SHP77 (cell line): ENCODE measurements around the gene ADAT3.
"Not testable (repeated sequence)": the region's sequence is repeated elsewhere in the genome, so short reads cannot be mapped to it uniquely, and the experiment has no call there.

ENCODE experiments used
- DNase-seq, 2 experiments: peaks; one replicate each; lab custom pipeline; 2025; lab: John Stamatoyannopoulos, UW

ADAT3 gene

DNA sequence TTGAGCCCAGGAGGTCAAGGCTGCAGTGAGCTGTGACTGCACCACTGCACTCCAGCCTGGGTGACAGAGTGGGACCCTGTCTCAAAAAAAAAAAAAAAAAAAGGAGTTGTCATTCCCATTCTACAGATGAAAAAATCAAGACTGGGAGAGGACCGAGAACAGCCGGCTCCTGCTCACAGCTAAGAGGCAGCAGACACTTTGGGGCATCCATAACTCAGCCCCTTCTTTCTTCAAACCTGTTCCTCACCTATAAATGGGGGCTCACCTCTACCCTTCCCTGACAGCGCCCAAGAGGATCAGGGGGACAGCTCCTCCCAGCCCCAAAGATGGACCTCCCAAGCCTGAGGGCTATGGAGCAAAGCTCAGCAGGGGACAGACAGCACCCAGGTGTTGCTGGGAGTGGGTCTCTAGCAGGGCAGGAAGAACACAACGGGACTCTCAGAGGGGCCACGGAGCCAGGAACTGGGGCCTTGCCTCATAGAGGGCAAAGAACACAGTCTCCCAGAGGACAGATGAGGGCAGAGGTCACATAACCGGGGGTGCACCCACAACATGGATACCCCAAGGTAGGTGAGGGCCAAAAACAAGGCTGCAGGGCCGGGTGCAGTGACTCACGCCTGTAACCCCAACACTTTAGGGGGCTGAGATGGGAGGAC, 38.4 kb upstream of the ADAT3 start:
- DNase-seq: no peak

DNA sequence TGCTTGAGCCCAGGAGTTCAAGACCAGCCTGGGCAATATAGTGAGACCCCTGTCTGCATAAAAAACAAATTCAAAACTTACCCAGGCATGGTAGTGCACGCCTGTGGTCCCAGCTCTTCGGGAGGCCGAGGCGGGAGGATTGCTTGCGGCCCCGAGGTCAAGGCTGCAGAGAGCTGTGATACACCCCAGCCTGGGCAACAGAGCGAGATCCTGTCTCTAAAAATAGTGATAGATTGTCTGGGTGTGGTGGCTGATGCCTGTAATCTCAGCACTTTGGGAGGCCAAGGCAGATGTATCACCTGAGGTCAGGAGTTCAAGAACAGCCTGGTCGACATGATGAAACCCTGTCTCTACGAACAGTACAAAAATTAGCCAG, 37.9 kb upstream of the ADAT3 start:
- no peak for DNase-seq

DNA sequence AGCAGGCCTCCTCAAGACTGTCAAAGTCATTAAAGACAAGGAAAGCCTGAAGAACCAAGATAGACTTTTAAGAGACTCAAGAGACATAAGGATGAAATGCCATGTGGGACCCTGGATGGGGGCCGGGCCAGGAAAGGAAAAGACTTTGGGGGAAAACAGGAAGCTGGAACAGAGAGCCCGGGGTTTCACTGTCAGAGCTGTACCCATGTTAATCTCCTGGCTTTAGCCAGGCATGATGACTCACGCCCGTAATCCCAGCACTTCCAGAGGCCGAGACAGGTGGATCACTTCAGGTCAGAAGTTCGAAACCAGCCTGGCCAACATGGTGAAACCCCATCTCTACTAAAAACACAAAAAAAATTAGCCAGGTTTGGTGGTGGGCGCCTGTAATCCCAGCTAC, 36.2 kb upstream of the ADAT3 start:
- no peak for DNase-seq

DNA sequence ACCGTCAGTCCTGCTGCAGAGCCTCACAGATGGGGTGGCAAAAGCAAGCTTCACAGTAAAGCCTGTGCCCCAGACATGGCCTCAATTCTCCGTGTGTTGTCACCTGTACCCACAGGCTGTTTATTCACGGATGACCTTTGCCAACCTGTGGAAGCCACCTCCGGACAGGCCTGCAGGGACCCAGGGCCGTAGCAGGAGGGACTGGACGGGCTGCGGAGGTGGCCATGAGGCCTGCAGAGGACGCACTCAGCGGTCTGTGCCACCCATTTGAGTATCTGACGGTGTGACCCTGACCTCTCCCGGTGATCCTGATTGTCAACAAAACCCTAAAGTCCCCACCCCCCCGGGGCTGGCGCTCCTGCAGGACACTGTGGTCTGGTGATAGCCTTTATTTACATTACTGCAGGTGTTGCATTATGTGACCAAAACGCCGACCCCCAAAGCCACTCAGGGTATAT, 34.0 kb upstream of the ADAT3 start:
- no peak for DNase-seq

DNA sequence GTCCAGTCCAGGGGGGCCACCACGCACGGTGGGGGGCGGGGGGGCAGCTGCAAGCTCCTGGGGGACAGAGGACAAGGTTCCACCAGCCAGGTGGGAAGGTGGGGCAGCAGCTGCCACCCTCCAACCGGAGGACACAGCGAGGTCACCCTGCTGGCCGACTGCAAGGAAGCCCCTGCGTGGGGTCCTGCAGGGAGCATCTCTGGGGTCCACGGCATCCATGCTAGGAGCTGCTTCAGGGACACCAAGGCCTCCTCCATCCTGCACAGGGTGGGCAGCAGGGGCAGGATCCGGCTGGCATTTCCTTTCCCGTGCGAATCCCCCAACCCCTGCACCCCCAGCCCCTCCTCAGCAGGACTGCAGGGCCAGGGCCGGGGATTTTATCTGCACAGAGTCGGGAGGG, 33.6 kb upstream of the ADAT3 start:
- no peak for DNase-seq

DNA sequence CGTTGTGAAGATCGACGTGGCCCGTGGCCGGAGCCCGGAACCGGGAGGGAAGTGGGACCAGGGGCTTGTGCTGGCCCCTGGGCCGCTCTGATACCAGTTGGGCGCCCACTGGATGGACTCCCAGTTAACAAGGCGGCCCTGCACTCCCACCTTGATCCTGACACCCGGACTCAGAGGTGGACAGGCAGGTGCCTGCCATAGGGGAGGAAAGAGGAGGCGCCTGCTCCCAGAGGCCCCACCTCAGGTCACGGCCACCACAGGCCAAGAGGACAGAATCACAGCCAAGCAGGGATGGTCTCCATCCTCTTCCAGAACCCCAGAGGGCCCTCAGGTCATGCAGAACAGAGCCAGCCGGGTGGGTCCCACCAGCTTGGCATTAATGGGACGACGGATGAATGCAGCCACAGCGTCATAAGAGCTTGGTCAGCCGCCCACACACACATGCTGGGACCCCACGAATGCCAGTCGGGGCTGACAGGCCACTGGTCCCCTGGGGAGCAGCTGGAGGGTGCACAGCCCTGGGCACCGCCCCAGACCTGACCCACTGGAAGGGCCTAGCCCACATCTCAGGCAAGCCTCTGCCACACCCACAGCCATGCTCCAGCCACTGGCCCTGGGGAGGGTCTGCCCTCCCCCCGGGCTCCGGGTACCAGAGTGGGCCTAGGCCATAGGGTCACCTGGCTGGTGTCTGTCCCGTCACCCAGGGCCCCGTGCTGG, 32.2 kb upstream of the ADAT3 start:
- DNase-seq: no peak

DNA sequence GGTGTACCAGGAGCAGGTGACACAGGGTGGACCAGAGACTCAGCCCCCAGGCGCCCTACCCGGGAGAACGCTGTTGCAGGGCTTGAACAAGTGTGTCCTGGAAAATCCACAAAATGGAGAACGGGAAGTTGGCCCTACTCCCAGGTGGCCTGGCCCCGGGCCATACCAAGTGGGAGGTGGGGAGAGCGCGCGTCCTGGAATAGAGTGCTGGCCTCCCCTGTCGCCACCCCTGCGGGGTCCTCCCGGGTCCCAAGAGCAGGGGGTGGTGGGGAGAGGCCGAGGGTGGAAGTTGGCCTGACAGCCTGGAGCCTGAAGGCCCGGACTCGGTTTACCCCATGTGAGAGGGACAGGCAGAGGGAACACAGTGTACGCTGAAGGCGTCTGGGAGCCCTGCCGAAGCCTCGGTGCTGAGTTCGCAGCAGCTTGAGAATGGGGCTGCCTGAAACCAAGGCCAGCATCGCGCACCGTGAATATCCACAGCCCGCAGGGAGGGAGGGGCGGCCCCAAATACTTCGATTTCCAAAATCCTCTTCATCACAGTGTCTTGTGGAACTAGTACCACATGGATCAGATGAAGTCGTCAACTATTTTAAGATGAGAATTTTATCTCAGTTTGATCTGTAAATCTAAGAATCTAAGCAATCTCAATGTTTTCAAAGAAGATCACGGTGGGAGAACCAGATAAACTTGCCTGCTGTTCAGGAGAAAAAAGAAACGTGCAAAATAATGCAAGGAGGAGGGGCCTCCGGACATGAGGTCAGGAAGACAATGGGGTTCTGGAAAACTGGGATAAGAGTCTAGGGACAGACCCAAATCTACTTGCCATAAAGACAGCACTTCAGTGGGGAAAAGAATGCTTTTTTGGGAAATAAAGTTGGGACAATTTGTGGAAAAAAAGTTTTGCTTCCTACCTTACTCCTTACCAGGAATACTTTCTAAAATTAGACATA, 31.4 kb upstream of the ADAT3 start:
- DNase-seq: peak; percentile 50 to 57

DNA sequence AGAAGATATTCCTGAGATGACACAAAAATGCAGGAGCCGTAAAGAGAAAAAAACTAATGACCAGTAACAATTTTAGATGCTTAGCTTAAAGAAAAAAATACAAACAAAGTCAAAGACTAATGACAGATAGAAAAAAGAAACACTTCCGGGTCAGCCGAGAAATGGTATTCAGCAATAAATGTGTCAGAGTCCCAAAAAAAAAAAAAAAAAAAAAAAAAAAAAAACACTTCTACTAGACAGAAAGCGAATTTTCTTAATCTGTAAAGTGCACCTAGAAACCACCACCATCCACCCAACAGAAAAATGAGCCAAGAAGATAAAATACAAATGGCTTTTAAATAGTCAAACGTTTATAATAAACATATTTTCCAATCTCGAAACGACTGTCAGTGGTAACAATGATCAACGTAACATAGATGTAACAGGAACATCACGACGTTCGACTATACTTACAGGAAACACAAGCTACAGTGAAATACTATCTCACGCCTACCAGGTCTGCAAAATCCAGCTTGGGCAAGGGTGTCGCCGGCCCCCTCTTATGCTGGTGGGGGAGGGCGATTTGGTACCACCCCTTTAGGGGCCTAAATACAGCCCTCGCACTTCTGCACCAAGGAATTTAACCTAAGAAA, 30.5 kb upstream of the ADAT3 start:
- no peak for DNase-seq

DNA sequence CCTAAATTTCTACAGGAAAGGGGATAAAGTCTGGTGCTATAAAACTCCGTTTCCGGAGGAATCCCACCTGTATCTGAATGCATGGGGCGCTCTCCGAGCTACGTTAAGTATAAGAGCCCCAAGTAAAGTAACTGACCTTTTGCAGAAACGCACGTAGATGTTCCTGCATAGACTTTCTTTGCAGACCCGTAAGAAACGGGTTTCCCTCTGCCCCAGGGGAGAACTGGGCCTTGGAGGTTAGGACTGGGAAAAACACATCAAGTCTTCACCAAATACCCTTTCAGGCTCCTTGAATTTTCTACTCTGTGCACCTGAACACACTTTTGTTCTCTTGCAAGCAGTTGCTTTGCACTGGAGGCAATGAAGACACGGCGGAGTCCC, 29.9 kb upstream of the ADAT3 start:
- DNase-seq: not testable (repeated sequence)

DNA sequence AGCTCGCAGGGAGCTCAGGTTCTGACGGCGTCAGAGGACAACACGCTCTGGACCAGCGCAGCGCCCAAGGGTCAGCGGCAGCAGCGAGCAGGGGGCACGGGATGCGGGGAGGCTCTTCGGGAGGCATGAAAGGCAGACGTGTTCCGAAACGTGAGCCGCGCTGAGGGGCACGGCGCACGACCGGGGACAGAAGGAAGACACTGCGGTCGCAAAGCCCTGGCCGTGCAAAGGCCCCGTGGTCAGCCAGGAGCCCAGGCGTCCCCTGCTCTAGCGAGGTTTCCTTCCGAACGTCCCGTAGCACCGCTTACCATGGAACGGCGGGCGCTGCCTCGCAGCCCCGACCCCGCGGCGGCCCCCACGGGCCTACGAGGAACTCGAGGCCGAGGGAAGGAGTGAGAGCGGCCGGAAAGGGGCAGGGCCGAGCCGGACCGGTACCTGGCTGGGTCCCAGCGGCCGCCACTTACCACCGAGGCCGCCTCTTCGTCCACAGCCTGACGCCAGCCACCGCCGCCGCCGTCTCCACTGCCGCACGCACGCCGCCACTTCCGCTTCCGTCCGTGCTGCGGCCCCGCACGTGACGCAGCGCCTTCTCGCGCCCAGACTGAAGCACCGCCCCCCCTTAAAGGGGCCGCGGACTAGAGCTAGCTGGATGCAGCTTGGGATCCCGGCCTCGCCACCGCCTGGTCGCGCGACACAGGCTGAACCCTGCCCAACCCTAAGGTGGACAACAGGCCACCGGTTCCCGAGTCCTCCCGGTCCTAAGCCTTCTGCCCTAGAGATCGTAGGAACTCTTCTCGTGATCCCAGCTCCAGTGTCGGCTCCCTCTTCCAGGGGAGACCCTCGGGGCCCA, 29.3 kb upstream of the ADAT3 start:
- peak; percentile 87 to 92 for DNase-seq

DNA sequence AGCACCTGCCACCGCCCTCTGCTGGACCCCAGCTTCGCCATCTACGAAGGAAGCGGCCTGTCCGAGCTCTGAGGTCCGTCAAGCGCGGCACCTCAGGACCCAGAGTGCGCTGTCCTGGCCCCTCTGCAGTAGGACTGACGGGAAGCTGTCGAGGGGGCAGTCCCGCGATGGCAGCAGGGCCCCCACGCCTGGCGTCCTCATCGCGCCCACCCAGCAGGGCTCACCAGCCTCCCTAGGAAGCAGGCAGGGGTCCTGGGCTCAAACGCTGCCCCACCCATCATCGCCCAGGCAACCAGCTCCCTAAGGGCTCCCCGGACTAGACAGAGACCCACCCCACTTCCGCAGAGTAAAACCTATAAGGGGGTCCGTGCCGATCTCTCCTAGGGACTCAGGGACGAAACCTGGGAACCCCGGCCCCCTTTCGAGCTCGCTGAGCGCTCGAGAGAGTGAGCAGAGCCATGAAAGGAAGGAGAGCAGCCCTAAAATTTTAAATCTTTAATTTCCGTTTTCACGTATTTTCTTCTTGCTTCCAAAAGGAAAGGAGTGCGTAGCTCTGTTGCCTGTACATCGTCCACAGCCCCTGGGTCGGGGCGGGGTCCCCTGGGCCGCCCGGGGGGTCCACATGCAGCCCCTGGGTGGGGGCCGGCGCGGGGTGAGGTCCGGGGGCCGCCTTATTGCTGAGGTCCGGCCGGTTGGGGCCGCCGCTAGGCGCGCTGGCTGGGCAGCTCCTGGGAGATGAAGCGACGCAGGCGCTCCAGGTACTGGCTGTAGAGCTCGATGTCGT, 28.5 kb upstream of the ADAT3 start:
- not testable (repeated sequence) for DNase-seq

DNA sequence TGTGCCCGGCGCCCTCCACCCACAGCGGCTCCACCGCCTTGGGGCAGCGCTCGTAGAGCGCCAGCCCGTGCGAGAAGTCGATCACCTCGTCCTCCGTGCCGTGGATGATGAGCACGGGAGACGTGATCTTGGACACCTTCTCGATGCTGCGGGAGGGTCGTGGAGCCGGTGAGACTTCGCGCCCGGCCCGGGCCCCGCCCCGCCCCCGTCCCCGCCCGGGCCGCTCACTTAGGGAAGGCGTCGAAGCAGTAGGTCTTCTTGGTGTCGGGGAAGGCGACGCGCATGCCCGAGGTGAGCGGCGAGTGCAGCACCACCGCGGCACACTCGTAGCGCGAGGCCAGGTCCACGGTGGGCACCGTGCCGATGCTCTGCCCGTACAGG, 27.9 kb upstream of the ADAT3 start:
- DNase-seq: not testable (repeated sequence)

DNA sequence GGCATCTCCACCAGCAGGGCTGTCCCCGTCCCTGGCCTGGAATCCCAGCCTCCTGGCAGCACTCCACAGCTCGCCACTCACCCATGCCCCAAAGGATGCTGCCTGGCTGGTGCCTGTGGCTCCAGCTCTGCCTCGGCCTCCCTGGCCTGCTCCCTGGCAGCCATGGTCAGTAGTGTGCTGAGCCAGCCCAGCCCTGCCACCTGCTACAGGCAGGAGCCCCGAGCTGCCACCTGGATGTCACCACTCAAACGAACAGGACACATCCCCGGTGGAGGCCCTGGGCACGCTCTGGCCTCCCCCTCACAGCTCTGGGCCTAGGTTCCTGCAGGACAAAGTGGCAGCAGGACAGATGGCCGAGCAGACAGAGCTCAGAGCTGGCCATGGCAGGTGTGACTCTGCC, 26.6 kb upstream of the ADAT3 start:
- DNase-seq: not testable (repeated sequence)

DNA sequence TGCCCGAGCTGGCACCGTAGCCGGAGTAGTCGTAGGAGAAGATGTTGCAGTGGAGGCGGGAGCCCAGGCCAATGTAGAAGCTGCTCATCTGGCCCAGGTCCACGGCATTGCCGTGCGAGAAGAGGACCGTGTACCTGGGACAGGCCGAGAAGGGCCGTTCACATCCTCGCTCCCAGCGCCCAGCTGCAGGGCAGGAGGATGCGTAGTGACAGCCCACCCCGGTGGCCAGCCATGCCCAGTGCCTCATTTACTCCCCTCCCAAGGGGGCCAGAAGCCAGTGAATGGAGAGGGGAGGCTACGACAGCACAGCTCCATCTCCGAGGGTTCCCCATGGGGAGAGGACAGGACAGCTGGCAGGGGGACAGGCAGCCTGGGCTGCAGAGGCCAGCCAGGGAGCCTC, 25.2 kb upstream of the ADAT3 start:
- DNase-seq: not testable (repeated sequence)

DNA sequence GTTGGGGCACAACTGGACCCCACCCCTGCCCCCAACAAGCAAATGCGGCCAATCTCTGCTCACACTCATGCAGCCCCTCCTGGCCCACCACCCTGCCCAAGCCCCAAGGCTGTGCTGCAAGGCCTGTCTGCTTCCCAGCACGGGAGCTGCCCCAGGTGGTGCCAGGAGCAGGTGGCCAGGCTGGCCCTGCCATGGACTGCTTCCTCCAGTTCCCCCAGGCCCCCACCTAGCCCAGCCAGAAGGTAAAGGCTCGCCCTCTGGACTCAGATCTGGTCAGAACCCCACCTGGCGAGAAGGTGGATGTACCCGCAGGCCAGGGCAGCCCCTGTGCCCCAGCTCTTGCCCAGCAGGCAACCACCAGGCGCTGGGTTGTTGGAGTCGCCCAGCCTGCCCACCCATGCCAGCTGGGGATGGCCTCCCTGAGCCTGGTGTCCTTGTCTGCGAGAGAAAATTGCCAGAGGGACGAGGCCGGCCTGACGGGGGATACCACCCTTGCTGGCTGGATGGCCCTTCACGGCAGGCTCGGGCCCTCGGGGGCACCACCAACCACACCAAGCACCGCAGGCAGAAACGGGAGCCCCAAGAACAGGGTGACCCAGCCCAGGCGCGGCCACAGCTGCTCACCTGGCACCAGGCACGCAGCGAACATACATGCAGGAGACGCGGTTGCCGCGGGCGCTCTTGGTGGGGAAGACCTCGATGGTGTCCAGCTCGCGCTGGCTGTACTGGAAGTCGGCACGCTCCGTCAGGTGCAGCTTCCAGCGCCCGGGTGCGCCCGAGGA, 24.4 kb upstream of the ADAT3 start:
- DNase-seq: no peak

DNA sequence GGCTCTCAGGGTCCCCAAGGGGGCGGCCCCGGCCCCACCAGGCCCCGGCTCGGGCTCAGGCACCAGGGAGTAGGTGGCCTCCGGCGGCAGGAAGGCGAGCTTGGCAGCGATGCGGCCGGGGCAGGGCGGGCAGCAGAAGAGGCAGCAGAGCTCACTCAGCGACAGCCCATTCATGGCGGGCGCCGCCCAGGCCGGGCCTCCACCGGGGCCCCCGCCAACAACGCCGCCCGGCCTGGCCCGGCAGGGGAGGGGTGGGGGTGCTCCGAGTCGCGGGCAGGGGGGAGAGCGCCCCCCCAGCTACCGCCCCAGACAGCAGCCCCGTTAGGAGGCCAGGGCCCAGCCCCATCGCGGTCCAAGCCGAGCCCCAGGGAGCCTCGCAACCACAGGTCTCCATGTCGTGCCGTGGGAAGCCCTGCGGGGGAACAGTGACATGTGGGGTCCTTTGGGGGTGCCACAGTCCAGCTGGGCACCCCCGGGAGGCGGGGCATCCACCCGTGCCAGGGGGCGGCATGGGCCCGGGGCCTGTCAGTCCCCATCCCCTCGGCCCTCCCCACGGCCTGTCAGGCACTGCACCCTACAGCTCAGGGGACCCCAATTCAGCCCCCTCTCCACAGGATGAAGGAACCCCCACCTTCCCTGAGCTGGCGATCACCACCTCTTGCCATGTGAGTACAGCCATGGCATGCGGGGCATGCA, 23.7 kb upstream of the ADAT3 start:
- not testable (repeated sequence) for DNase-seq

DNA sequence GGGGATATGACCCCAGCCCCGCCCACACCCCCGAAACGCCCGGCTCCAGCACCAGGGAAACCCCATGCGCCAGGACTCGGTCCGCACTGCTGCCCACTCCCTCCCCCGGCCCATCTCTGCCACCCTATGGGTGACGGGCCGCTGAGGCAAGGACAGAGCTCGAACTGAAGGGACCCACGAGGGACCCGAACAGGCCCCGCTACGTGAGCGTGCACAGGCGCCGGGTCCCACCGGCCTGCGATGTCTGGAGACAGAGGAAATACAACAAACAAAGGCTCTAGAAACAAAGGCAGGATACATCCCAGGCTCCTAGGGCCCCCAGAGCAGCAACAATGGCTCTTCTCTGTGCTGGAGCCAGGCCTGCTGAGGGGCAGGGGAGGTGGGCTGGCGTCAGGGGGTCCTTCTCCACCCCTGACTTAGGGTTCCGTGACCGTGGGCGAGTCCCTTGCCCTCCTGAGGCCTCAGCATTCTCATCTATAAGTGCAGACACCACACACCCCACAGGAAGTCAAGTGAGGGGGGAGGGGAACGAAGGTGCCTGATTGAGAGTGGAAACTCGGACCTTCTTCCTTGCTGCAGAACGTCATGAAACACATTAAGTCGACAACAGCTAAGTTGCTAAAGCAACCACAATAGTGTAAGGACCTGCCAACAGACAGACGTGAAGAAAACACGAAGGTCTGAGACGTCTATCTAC, 23.0 kb upstream of the ADAT3 start:
- DNase-seq: no peak
